Fibroblast of skin of left biceps (primary cell): Measurements from ENCODE around the gene GPR180.
"Not testable (repeated sequence)": the region's sequence is repeated elsewhere in the genome, so short reads cannot be mapped to it uniquely, and the experiment has no call there.

ENCODE experiments used
- DNase-seq, 2 experiments: peaks; one replicate each; pipeline ENCODE4 v3.0.0-alpha.2; 2013; ENCODE audit warnings: low read depth in 2 of 2

The GPR180 gene

GRCh38 chr13:94596575-94596971 lies 5.1 kb upstream of the GPR180 start:
- DNase-seq, result no peak

- no peak for DNase-seq
Observed at GRCh38 chr13:94598281-94598680, 3.4 kb upstream of the GPR180 start.

- DNase-seq, result no peak
Observed at GRCh38 chr13:94599877-94600276, 1.8 kb upstream of the GPR180 start.

GRCh38 chr13:94602467-94602866 lies 810 bp downstream of the GPR180 start:
- DNase-seq, result no peak

GRCh38 chr13:94607056-94607455 lies 5.4 kb downstream of the GPR180 start:
- DNase-seq, result no peak

- no peak for DNase-seq
Observed at GRCh38 chr13:94607939-94608338, 6.3 kb downstream of the GPR180 start.

- DNase-seq, result no peak
Observed at GRCh38 chr13:94608586-94608985, 6.9 kb downstream of the GPR180 start.

GRCh38 chr13:94609196-94609595 lies 7.5 kb downstream of the GPR180 start:
- DNase-seq, result no peak

- DNase-seq, result no peak
Observed at GRCh38 chr13:94610475-94610874, 8.8 kb downstream of the GPR180 start.

GRCh38 chr13:94612050-94612449 lies 10.4 kb downstream of the GPR180 start:
- DNase-seq, result no peak

GRCh38 chr13:94613051-94613450 lies 11.4 kb downstream of the GPR180 start:
- no peak for DNase-seq

GRCh38 chr13:94617389-94618000 lies 15.8 kb downstream of the GPR180 start:
- DNase-seq, result no peak

- no peak for DNase-seq
Observed at GRCh38 chr13:94620286-94620896, 18.7 kb downstream of the GPR180 start.

GRCh38 chr13:94622344-94622743 lies 20.7 kb downstream of the GPR180 start:
- DNase-seq, result no peak

- no peak for DNase-seq
Observed at GRCh38 chr13:94623316-94623715, 21.7 kb downstream of the GPR180 start.

- DNase-seq, result no peak
Observed at GRCh38 chr13:94630858-94631257, 29.2 kb downstream of the GPR180 start.

- DNase-seq, result no peak
Observed at GRCh38 chr13:94632226-94632980, 30.7 kb downstream of the GPR180 start.

GRCh38 chr13:94636096-94636495 lies 34.4 kb downstream of the GPR180 start:
- DNase-seq, result not testable (repeated sequence)

- no peak for DNase-seq
Observed at GRCh38 chr13:94636942-94637578, 35.4 kb downstream of the GPR180 start.

- not testable (repeated sequence) for DNase-seq
Observed at GRCh38 chr13:94637677-94638076, 36.0 kb downstream of the GPR180 start.

GRCh38 chr13:94640721-94641120 lies 39.1 kb downstream of the GPR180 start:
- no peak for DNase-seq

GRCh38 chr13:94641409-94641941 lies 39.8 kb downstream of the GPR180 start:
- peak; percentile 47 to 53 for DNase-seq
